ENCODE measurements around the gene C19orf44.

DNA sequence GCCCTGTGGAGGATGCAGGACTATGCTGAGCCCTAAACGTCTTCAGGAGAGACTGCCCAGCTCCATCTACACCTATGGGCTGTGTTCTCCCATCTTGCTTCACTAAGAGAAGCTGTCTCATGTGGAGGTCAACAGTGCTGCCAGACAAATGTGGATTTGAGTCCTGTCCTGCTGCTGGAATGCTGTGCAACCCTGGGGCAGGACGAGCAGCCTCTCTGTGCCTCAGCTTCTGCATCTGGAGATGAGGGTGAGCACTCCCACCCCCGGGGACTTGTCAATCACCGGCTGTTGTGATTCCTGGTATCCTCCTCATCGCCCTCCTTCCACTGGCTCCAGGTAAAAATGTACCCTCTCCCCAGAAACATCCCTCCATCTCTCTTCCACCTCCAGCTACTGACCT, 40.7 kb upstream of the C19orf44 start:
- no peak for TF ChIP-seq CTCF (IDR thresholded peaks at IDR 0.05)
- no peak for TF ChIP-seq POLR2A (IDR thresholded peaks at IDR 0.05)

All from tibial nerve (tissue), 3 donors.